Thoracic aorta (tissue), 2 donors: Measurements from ENCODE around the gene PACSIN3. TPM values are rescaled to one million over a fixed set of nuclear protein-coding genes. Genes with fewer than 3 reads are reported as not detected.

Source experiments
- ATAC-seq: fragments of 150-250 bp; one replicate; pipeline ENCODE4 v1.8.0; 2017; ENCODE audit warnings: low read depth; ENCODE audit not compliant: insufficient number of reproducible peaks, low FRiP score
- DNase-seq: peaks from one replicate; pipeline ENCODE4 v3.0.0-alpha.2; 2020; ENCODE audit warnings: low spot score
- H3K27ac ChIP-seq, 2 donors: fragments of 200-600 bp; sonication (generic); 1 replicate in 1 of 2; 2 replicates in 1 of 2; pipeline ENCODE4 v1.5.1; 2016; ENCODE audit warnings: mild to moderate bottlenecking in 2 of 2, moderate library complexity in 2 of 2
- H3K27me3 ChIP-seq: fragments of 200-600 bp; sonication (generic); replicated peaks from 2 replicates; pipeline ENCODE4 v1.6.0; 2016; ENCODE audit warnings: mild to moderate bottlenecking; ENCODE audit not compliant: insufficient read depth
- H3K36me3 ChIP-seq: fragments of 200-600 bp; sonication (generic); one replicate; pipeline ENCODE4 v1.5.1; 2016
- H3K4me1 ChIP-seq, 2 donors: fragments of 200-600 bp; sonication (generic); 1 replicate in 1 of 2; 2 replicates in 1 of 2; pipeline versions ENCODE4 v1.5.1 to v1.6.0; 2016; ENCODE audit warnings: low read depth in 2 of 2, mild to moderate bottlenecking in 1 of 2; ENCODE audit not compliant: control insufficient read depth in 1 of 2
- H3K4me3 ChIP-seq: fragments of 200-600 bp; sonication (generic); 2 replicates; pipeline ENCODE4 v1.5.1; 2016; ENCODE audit warnings: mild to moderate bottlenecking
- H3K9me3 ChIP-seq: fragments of 200-600 bp; sonication (generic); 2 replicates; pipeline ENCODE4 v1.5.1; 2016
- CTCF ChIP-seq: fragments of 200-600 bp; sonication (generic); IDR thresholded peaks from one replicate; pipeline ENCODE4 v1.5.1; 2019; ENCODE audit warnings: antibody characterized with exemption
- total RNA-seq, 2 donors: library from RNA; depleted of rRNA; stranded (reverse); fragments of >200 nt; gene quantifications; one replicate each; pipeline versions ENCODE4 v1.1.0 to v1.2.3, GENCODE V29; 2016

The PACSIN3 gene
- total RNA-seq: 10 to 100 TPM; 30.3 to 44.4 TPM

- Histone ChIP-seq H3K4me1 (peaks cover 22 to 50% of the 10 kb centered on the region in 2 donors), H3K27ac (peak within 1 kb of the TSS; percentile 81 to 83), H3K27me3 (no peaks in the 10 kb centered on the region), H3K36me3 (peaks cover 3% of the 10 kb centered on the region), H3K9me3 (no peaks in the 10 kb centered on the region), H3K4me3 (peak within 1 kb of the TSS; percentile 73)
- peak; percentile 25 for ATAC-seq
- DNase-seq: no peak
- peak; percentile 12 for TF ChIP-seq CTCF
Measured at GRCh38 chr11:47186076-47186699, at the start of gene PACSIN3. Gene PACSIN3 (minus strand): TSS chr11:47186434. CDS start chr11:47182727, 3,707 bp downstream.

- no peak for DNase-seq
- no peak overlapping the region for H3K4me3 ChIP-seq
Measured at GRCh38 chr11:47235163-47235562, 48.9 kb upstream of the PACSIN3 start.

GRCh38 chr11:47234669-47235100, 48.5 kb upstream of the PACSIN3 start:
- no peak for DNase-seq
- no peaks in the 10 kb centered on the region for H3K9me3 ChIP-seq
- H3K4me3 ChIP-seq: no peak overlapping the region
- no peak for TF ChIP-seq CTCF
- ATAC-seq: no peak
- no peaks in the 10 kb centered on the region for H3K27me3 ChIP-seq
- H3K4me1 ChIP-seq: no peaks in the 10 kb centered on the region
- peaks cover 26% of the 10 kb centered on the region for H3K36me3 ChIP-seq
- H3K27ac ChIP-seq: no peak overlapping the region

More at GRCh38 chr11:47235163-47235562, 48.9 kb upstream of the PACSIN3 start:
- Histone ChIP-seq H3K9me3 (no peaks in the 10 kb centered on the region), H3K36me3 (peaks cover 30% of the 10 kb centered on the region), H3K4me1 (no peaks in the 10 kb centered on the region), H3K27me3 (no peaks in the 10 kb centered on the region), H3K27ac (no peak overlapping the region)
- TF ChIP-seq CTCF: no peak
- no peak for ATAC-seq

GRCh38 chr11:47233989-47234668, 47.9 kb upstream of the PACSIN3 start:
- TF ChIP-seq CTCF: no peak
- no peak for ATAC-seq
- no peak overlapping the region for H3K27ac ChIP-seq
- H3K9me3 ChIP-seq: no peaks in the 10 kb centered on the region
- H3K4me1 ChIP-seq: no peaks in the 10 kb centered on the region
- DNase-seq: no peak
- peaks cover 20% of the 10 kb centered on the region for H3K36me3 ChIP-seq
- H3K4me3 ChIP-seq: no peak overlapping the region
- no peaks in the 10 kb centered on the region for H3K27me3 ChIP-seq

GRCh38 chr11:47233051-47233450, 46.8 kb upstream of the PACSIN3 start:
- Histone ChIP-seq H3K36me3 (peaks cover 20% of the 10 kb centered on the region), H3K27ac (no peak overlapping the region), H3K27me3 (no peaks in the 10 kb centered on the region), H3K4me3 (no peak overlapping the region), H3K4me1 (no peaks in the 10 kb centered on the region), H3K9me3 (no peaks in the 10 kb centered on the region)
- no peak for DNase-seq
- TF ChIP-seq CTCF: no peak
- ATAC-seq: no peak
